WTC11 (cell line): ENCODE data around the gene LTBP4. TPM values are rescaled to one million over a fixed set of nuclear protein-coding genes. Genes with fewer than 3 reads are reported as not detected.

ENCODE experiments used
- ATAC-seq: fragments of 200-7000 bp; cut with Tn5 transposase; 2 replicates; pipeline ENCODE4 v1.10.0; 2021; ENCODE audit warnings: mild to moderate bottlenecking, moderate library complexity
- CTCF ChIA-PET: fragments of 300-600 bp; sonication (Branson Sonifier 250); formaldehyde crosslinking; loops from one replicate; lab custom pipeline; 2021; ENCODE audit warnings: antibody characterized with exemption; lab: Charles Lee
- POLR2A ChIA-PET: fragments of 350-600 bp; sonication (Branson Sonifier 250); formaldehyde crosslinking; loops from one replicate; lab custom pipeline; 2021; ENCODE audit warnings: antibody characterized with exemption; lab: Charles Lee
- DNase-seq: peaks from one replicate; pipeline ENCODE4 v3.0.0; 2021; ENCODE audit warnings: low spot score
- H3K27ac Mint-ChIP-seq: 2 replicates; pipeline ENCODE4 v1.8.0; 2021; ENCODE audit warnings: mixed read lengths
- H3K27me3 Mint-ChIP-seq: 2 replicates; pipeline ENCODE4 v1.8.0; 2021; ENCODE audit warnings: low read depth, mild to moderate bottlenecking, moderate library complexity, mixed read lengths
- H3K36me3 Mint-ChIP-seq: 2 replicates; pipeline ENCODE4 v1.8.0; 2021; ENCODE audit warnings: mixed read lengths
- H3K4me1 Mint-ChIP-seq: 2 replicates; pipeline ENCODE4 v1.8.0; 2022; ENCODE audit warnings: mixed read lengths
- H3K4me3 Mint-ChIP-seq: 2 replicates; pipeline ENCODE4 v1.8.0; 2021; ENCODE audit warnings: mild to moderate bottlenecking, moderate library complexity, mixed read lengths
- H3K9me3 Mint-ChIP-seq: 2 replicates; pipeline ENCODE4 v1.8.0; 2021; ENCODE audit warnings: mixed read lengths
- CREB1 ChIP-seq: sonication (generic); formaldehyde crosslinking; IDR thresholded peaks from 2 replicates; pipeline ENCODE4 v1.8.0; 2023; ENCODE audit warnings: mild to moderate bottlenecking, missing genetic modification reagents
- IRF2 ChIP-seq: sonication (generic); formaldehyde crosslinking; IDR thresholded peaks from 2 replicates; pipeline ENCODE4 v1.8.0; 2022; ENCODE audit warnings: low read depth, missing genetic modification reagents, borderline replicate concordance
- JUN ChIP-seq: sonication (generic); formaldehyde crosslinking; IDR thresholded peaks from 2 replicates; pipeline ENCODE4 v1.8.0; 2023; ENCODE audit warnings: mild to moderate bottlenecking, missing genetic modification reagents
- MYBL2 ChIP-seq: sonication (generic); formaldehyde crosslinking; IDR thresholded peaks from 2 replicates; pipeline ENCODE4 v1.8.1; 2023; ENCODE audit warnings: mild to moderate bottlenecking, moderate library complexity, missing genetic modification reagents
- NFATC4 ChIP-seq: fragments of 250-450 bp; sonication (Bioruptor Pico); IDR thresholded peaks from 2 replicates; pipeline ENCODE4 v1.9.0; 2021; ENCODE audit warnings: mild to moderate bottlenecking
- NFYB ChIP-seq: sonication (generic); formaldehyde crosslinking; conservative IDR thresholded peaks from 2 replicates; pipeline ENCODE4 v1.8.0; 2022; ENCODE audit warnings: low read depth, missing genetic modification reagents
- OVOL2 ChIP-seq: fragments of 250-450 bp; sonication (Bioruptor Pico); IDR thresholded peaks from 2 replicates; pipeline ENCODE4 v1.9.0; 2021; ENCODE audit warnings: mild to moderate bottlenecking, borderline replicate concordance
- SMAD3 ChIP-seq: sonication (generic); formaldehyde crosslinking; IDR thresholded peaks from 2 replicates; pipeline ENCODE4 v1.8.0; 2022; ENCODE audit warnings: missing genetic modification reagents, mild to moderate bottlenecking, borderline replicate concordance
- SMAD4 ChIP-seq: sonication (generic); formaldehyde crosslinking; IDR thresholded peaks from 2 replicates; pipeline ENCODE4 v1.8.0; 2022; ENCODE audit warnings: mild to moderate bottlenecking, missing genetic modification reagents
- TCF7 ChIP-seq: sonication (generic); formaldehyde crosslinking; IDR thresholded peaks from 2 replicates; pipeline ENCODE4 v1.8.0; 2022; ENCODE audit warnings: mild to moderate bottlenecking, low read depth, missing genetic modification reagents, moderate library complexity
- TP53 ChIP-seq: sonication (generic); formaldehyde crosslinking; IDR thresholded peaks from 2 replicates; pipeline ENCODE4 v1.8.1; 2023; ENCODE audit warnings: mild to moderate bottlenecking, missing genetic modification reagents
- ZNF317 ChIP-seq: sonication (generic); formaldehyde crosslinking; IDR thresholded peaks from 2 replicates; pipeline ENCODE4 v1.8.1; 2023; ENCODE audit warnings: low read depth, mild to moderate bottlenecking, moderate library complexity, missing genetic modification reagents, borderline replicate concordance
- total RNA-seq: library from RNA; stranded (reverse); gene quantifications from 3 replicates; pipeline ENCODE4 v1.2.3, GENCODE V29; 2021
- TF ChIP-seq, protein P1 (sequence below): sonication (generic); formaldehyde crosslinking; IDR thresholded peaks from 2 replicates; pipeline ENCODE4 v1.8.1; 2023; ENCODE audit warnings: mild to moderate bottlenecking, moderate library complexity, missing genetic modification reagents
- TF ChIP-seq, protein P2 (sequence below): sonication (generic); formaldehyde crosslinking; IDR thresholded peaks from 2 replicates; pipeline ENCODE4 v1.8.0; 2022; ENCODE audit warnings: mild to moderate bottlenecking, missing genetic modification reagents
- TF ChIP-seq, protein P3 (sequence below): sonication (generic); formaldehyde crosslinking; IDR thresholded peaks from 2 replicates; pipeline ENCODE4 v1.8.1; 2023; ENCODE audit warnings: mild to moderate bottlenecking, missing genetic modification reagents, borderline replicate concordance
- TF ChIP-seq, protein P4 (sequence below): fragments of 250-450 bp; sonication (Bioruptor Pico); IDR thresholded peaks from 2 replicates; pipeline ENCODE4 v1.9.0; 2021; ENCODE audit warnings: mild to moderate bottlenecking
- TF ChIP-seq, protein P5 (sequence below): fragments of 250-450 bp; sonication (Bioruptor Pico); IDR thresholded peaks from 2 replicates; pipeline ENCODE4 v1.9.0; 2021; ENCODE audit warnings: mild to moderate bottlenecking

The LTBP4 gene
- total RNA-seq, 1 experiment from 2014 or later = 125 TPM

DNA sequence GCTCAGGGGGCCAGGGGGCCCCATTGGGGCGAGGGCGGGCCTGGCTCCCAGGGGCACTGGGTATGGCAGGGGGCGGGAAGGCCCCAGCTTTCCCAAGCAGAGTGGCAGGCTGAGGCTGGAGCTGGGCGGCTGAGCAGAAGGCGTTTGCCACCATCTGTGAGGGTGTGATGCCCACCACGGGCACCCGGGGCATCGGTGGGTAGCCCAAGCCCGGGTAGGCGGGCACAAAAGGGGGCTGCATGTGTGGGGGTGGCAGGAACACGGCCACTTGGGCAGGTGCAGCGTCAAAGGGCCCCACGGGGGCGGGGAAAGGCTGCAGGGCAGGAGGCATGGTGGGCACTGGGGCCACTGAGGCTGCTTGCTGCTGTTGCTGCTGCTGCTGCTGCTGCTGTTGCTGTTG is 66.4 kb downstream of the LTBP4 start:
- no peak for DNase-seq
- ChIA-PET CTCF (no interaction called here), POLR2A (no interaction called here)
- H3K36me3 Mint-ChIP-seq = peaks cover 29% of the 10 kb centered on the region; the same call in 1 of the 2 replicates
- H3K27ac Mint-ChIP-seq = no peak overlapping the region
- TF ChIP-seq, protein P1, sequence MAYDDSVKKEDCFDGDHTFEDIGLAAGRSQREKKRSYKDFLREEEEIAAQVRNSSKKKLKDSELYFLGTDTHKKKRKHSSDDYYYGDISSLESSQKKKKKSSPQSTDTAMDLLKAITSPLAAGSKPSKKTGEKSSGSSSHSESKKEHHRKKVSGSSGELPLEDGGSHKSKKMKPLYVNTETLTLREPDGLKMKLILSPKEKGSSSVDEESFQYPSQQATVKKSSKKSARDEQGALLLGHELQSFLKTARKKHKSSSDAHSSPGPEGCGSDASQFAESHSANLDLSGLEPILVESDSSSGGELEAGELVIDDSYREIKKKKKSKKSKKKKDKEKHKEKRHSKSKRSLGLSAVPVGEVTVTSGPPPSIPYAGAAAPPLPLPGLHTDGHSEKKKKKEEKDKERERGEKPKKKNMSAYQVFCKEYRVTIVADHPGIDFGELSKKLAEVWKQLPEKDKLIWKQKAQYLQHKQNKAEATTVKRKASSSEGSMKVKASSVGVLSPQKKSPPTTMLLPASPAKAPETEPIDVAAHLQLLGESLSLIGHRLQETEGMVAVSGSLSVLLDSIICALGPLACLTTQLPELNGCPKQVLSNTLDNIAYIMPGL (CRISPR knock-in tag) = no peak
- H3K4me3 Mint-ChIP-seq = no peak overlapping the region
- ATAC-seq = no peak
- peaks cover 18% of the 10 kb centered on the region for H3K27me3 Mint-ChIP-seq
- H3K9me3 Mint-ChIP-seq = no peaks in the 10 kb centered on the region
- peaks cover 2% of the 10 kb centered on the region; the same call in 1 of the 2 replicates for H3K4me1 Mint-ChIP-seq

DNA sequence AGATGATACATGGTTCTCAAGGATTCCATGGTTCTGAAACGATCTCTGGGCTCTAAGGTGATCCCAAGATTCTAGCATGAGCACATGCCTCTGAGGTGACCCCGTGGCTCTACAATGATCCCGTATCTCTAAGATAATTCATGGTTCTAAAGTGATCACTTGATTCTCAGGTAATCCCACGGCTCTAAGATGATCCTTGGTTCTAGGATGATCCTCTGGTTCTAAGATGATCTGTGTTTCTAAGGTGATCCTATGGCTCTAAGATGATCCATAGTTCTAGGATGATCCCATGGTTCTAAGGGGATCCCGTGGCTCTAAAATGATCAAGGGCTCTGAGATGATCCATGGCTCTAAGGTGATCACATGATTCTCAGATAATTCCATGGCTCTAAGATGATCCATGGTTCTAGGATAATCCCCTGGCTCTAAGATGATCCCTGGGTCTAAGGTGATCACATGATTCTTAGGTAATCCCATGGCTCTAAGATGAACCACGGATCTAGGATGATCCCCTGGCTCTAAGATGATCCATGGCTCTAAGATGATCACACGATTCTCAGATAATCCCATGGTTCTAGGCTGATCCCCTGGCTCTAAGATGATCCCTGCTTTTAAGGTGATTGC is 67.9 kb downstream of the LTBP4 start:
- Mint-ChIP-seq H3K9me3 (no peaks in the 10 kb centered on the region), H3K27ac (no peak overlapping the region)
- ATAC-seq = no peak
- TF ChIP-seq TCF7 (CRISPR knock-in tag) (no peak), IRF2 (no peak), JUN (no peak), SMAD3 (CRISPR knock-in tag) (no peak), NFYB (no peak), SMAD4 (CRISPR knock-in tag) (no peak), MYBL2 (CRISPR knock-in tag) (no peak), OVOL2 (CRISPR knock-in tag) (no peak), CREB1 (CRISPR knock-in tag) (no peak), TP53 (CRISPR knock-in tag) (no peak), NFATC4 (CRISPR knock-in tag) (no peak), ZNF317 (no peak)
- TF ChIP-seq, protein P2, sequence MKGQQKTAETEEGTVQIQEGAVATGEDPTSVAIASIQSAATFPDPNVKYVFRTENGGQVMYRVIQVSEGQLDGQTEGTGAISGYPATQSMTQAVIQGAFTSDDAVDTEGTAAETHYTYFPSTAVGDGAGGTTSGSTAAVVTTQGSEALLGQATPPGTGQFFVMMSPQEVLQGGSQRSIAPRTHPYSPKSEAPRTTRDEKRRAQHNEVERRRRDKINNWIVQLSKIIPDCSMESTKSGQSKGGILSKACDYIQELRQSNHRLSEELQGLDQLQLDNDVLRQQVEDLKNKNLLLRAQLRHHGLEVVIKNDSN = no peak
- TF ChIP-seq, protein P3, sequence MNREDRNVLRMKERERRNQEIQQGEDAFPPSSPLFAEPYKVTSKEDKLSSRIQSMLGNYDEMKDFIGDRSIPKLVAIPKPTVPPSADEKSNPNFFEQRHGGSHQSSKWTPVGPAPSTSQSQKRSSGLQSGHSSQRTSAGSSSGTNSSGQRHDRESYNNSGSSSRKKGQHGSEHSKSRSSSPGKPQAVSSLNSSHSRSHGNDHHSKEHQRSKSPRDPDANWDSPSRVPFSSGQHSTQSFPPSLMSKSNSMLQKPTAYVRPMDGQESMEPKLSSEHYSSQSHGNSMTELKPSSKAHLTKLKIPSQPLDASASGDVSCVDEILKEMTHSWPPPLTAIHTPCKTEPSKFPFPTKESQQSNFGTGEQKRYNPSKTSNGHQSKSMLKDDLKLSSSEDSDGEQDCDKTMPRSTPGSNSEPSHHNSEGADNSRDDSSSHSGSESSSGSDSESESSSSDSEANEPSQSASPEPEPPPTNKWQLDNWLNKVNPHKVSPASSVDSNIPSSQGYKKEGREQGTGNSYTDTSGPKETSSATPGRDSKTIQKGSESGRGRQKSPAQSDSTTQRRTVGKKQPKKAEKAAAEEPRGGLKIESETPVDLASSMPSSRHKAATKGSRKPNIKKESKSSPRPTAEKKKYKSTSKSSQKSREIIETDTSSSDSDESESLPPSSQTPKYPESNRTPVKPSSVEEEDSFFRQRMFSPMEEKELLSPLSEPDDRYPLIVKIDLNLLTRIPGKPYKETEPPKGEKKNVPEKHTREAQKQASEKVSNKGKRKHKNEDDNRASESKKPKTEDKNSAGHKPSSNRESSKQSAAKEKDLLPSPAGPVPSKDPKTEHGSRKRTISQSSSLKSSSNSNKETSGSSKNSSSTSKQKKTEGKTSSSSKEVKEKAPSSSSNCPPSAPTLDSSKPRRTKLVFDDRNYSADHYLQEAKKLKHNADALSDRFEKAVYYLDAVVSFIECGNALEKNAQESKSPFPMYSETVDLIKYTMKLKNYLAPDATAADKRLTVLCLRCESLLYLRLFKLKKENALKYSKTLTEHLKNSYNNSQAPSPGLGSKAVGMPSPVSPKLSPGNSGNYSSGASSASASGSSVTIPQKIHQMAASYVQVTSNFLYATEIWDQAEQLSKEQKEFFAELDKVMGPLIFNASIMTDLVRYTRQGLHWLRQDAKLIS (CRISPR knock-in tag) = no peak
- TF ChIP-seq, protein P4, sequence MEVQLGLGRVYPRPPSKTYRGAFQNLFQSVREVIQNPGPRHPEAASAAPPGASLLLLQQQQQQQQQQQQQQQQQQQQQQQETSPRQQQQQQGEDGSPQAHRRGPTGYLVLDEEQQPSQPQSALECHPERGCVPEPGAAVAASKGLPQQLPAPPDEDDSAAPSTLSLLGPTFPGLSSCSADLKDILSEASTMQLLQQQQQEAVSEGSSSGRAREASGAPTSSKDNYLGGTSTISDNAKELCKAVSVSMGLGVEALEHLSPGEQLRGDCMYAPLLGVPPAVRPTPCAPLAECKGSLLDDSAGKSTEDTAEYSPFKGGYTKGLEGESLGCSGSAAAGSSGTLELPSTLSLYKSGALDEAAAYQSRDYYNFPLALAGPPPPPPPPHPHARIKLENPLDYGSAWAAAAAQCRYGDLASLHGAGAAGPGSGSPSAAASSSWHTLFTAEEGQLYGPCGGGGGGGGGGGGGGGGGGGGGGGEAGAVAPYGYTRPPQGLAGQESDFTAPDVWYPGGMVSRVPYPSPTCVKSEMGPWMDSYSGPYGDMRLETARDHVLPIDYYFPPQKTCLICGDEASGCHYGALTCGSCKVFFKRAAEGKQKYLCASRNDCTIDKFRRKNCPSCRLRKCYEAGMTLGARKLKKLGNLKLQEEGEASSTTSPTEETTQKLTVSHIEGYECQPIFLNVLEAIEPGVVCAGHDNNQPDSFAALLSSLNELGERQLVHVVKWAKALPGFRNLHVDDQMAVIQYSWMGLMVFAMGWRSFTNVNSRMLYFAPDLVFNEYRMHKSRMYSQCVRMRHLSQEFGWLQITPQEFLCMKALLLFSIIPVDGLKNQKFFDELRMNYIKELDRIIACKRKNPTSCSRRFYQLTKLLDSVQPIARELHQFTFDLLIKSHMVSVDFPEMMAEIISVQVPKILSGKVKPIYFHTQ (CRISPR knock-in tag) = no peak
- TF ChIP-seq, protein P5, sequence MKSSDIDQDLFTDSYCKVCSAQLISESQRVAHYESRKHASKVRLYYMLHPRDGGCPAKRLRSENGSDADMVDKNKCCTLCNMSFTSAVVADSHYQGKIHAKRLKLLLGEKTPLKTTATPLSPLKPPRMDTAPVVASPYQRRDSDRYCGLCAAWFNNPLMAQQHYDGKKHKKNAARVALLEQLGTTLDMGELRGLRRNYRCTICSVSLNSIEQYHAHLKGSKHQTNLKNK (CRISPR knock-in tag) = no peak
- TF ChIP-seq, all 79 proteins: peak for 0
- H3K4me3 Mint-ChIP-seq = no peak overlapping the region
- H3K36me3 Mint-ChIP-seq = peaks cover 29% of the 10 kb centered on the region; the same call in 1 of the 2 replicates
- CTCF ChIA-PET = no interaction called here
- no peaks in the 10 kb centered on the region for H3K4me1 Mint-ChIP-seq
- H3K27me3 Mint-ChIP-seq = peaks cover 13% of the 10 kb centered on the region
- DNase-seq = no peak
- POLR2A ChIA-PET = no interaction called here
